Measurements from ENCODE around the gene CHN2.
"Not testable (repeated sequence)": the region's sequence is repeated elsewhere in the genome, so short reads cannot be mapped to it uniquely, and the experiment has no call there.

Gene CHN2

GRCh38 chr7:29262191-29262917, 67.8 kb downstream of the CHN2 start:
- DNase-seq = no peak

- not testable (repeated sequence) for DNase-seq
These were observed 69.1 kb downstream of the CHN2 start for GRCh38 chr7:29263601-29264207.

- peak; percentile 76 for DNase-seq
These were observed 70.8 kb downstream of the CHN2 start for GRCh38 chr7:29265208-29265923.

- no peak for DNase-seq
These were observed 75.4 kb downstream of the CHN2 start for GRCh38 chr7:29269935-29270334.

- DNase-seq = peak; percentile 67
These were observed 76.2 kb downstream of the CHN2 start for GRCh38 chr7:29270594-29271318.

- no peak for DNase-seq
These were observed 76.7 kb downstream of the CHN2 start for GRCh38 chr7:29271319-29271658.

GRCh38 chr7:29272057-29272456, 77.5 kb downstream of the CHN2 start:
- DNase-seq = no peak

DNA sequence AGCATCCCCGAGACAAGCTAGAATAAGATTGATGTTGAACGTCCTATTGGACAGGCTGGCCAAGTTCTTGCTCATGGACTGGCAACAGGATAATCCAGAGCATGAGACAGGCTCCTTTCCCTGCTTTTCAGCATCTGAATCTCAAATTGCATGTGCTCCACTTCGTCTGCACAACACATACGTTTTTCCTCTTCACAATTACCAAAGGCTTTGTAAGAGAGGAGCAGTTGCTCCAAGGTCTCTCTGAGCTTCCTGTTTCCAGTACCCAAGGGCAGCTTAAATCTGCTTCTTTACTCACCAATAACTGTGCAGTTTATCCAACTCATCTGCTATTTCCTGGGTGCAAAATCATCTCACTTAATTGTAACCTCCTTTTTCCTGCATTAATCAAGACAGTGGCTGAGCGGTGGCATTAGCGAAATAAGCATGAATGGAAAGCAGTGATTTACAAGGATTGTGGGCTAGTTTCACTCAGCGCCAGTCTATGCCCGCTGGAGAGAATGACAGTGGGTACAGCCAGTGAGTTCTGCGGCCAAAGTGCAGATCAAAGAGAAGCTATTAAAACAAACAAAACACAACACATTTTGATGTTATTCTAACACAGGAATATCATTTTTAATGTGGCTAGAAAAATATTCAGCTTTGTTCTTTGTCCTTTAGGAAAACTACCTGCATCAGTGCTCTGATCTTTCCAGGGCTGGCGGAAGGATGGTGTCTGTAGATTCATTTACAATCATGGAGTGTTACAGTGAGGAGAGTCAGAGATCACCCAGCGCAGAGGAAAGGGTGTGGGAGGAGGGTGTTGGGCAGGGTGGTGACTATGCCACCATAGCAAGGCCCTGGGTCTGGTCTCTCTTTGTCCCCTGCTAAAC, 79.8 kb downstream of the CHN2 start:
- no peak for DNase-seq

GRCh38 chr7:29275018-29275318, 80.4 kb downstream of the CHN2 start:
- DNase-seq = no peak

- DNase-seq = no peak
These were observed 80.9 kb downstream of the CHN2 start for GRCh38 chr7:29275493-29275892.

DNA sequence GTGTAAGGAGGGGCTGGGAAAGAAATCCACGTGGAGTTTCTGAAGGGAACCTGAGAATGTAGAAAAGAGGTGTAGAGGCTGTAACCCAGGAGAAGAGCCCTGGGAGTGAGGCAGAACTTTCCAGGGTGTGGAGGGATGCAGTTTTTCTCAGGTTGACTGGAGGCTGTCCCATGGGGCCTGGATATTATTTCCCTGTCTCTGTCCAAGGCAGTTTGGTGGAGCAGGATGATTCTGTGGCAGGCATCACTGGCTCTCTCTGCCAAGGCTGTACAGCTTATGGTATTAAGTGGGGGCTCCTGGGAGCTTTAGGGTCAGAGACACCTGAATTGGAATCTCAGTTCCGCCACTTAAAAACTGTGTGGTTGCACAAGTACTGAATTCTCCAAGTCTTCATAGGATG, 81.6 kb downstream of the CHN2 start:
- no peak for DNase-seq

DNA sequence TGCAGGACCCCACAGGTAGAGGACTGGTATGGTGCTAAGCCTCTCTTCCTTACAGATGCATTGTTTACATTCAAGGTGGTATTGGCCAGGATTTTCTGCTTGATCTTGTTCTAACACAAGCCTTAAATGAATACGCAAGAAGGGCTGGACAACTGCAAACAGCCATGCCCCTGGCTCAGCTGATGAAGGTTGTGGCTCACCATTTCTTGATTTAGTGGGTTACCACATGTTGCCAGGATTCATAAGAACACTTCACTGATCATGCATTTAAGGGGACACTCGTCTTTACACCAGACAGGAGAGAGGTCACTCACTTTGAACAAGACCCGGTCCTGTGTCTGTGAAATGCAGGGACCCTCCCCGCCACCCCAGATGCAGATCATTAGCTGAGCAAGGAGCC, 82.2 kb downstream of the CHN2 start:
- DNase-seq = no peak

GRCh38 chr7:29277436-29278215, 83.1 kb downstream of the CHN2 start:
- DNase-seq = peak; percentile 81

DNA sequence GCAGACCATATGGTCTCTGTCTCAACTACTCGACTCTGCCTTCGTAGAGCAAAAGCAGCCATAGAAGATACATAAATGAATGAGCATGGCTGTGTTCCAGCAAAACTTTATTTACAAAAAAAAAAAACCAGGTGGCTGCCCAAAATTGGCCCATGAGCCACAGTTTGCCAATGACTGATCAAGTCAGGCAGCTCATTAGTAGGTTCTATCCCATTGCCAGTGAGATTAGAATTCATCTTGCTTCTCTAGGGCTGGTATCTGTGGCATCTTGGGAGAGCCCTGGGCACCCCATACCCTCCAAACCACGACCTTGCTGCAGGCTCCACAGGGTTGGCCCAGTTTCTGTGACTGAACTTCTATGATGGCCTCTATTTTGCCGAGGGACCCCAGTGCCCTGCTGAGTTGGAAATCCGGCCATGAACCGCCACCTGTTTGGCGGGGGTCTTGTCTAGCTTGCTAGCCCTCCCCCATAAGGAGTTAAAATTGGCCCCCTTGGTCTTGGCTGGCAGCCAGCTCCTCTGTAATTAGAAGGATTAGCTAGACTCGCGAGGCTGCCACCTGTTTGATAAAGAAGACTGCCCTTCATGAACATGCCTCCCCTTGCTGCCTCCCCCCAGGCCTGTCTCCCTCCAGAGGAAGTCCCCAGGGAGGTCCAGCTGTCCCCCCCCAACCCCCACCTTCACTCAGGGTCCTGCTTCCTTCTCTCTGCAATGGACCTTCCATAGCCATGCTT, 83.9 kb downstream of the CHN2 start:
- DNase-seq = no peak

- no peak for DNase-seq
These were observed 87.4 kb downstream of the CHN2 start for GRCh38 chr7:29281782-29282541.

GRCh38 chr7:29282819-29283414, 88.3 kb downstream of the CHN2 start:
- DNase-seq = no peak

GRCh38 chr7:29284696-29285443, 90.3 kb downstream of the CHN2 start:
- no peak for DNase-seq

DNA sequence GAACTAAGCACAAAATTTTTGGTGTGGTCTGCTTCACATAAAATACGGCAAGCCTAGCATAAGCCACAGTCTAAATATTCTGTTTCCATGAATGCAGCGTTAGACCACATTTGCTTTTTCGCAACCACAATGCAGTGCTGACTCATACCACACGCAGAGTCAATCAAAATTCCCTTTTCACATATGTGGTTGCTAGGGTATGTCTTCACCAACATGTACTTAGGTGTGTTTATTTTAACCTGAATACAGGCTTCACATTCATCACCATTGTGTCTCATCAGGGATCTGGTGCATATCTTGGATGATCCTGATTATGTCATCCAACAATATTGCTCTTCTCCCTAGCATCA, 90.8 kb downstream of the CHN2 start:
- peak; percentile 87 for DNase-seq

- DNase-seq = no peak
These were observed 91.3 kb downstream of the CHN2 start for GRCh38 chr7:29285861-29286260.
